Effector CD4-positive, alpha-beta T cell (primary cell): ENCODE data around the gene RGS4.
"Not testable (repeated sequence)": the region's sequence is repeated elsewhere in the genome, so short reads cannot be mapped to it uniquely, and the experiment has no call there.

Experiments
- DNase-seq: peaks from one replicate; pipeline ENCODE4 v3.0.0-alpha.2; 2020

RGS4 gene

DNA sequence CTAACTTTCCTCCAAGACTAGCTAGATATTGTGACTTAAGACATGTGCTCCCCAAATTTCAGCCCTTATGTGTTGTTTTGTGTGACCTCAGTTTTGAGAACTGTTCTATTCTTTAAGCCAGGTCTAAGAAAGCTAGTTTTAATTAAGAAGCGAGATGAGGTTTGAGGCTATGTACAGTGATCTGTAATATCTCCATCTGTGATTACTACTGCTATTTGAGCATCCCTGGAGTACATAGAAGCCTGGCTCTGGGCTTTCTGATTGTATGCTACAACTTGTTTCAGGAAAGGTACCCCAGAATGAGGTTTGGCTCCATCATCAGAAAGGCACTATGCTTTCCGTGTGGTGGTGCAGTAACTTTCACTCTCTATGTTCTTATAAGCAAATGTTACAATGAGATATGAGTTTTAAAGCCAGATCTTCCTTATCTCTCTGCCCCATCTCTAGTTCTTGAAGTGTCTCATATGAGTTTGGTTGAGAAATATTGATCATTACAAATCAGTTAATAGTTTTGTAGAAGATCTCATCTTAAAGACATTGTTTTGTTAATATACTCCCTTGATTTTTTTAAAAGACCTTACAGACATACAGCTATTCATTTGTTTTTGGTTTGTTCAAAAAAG lies 605 bp downstream of the RGS4 start:
- DNase-seq: no peak

DNA sequence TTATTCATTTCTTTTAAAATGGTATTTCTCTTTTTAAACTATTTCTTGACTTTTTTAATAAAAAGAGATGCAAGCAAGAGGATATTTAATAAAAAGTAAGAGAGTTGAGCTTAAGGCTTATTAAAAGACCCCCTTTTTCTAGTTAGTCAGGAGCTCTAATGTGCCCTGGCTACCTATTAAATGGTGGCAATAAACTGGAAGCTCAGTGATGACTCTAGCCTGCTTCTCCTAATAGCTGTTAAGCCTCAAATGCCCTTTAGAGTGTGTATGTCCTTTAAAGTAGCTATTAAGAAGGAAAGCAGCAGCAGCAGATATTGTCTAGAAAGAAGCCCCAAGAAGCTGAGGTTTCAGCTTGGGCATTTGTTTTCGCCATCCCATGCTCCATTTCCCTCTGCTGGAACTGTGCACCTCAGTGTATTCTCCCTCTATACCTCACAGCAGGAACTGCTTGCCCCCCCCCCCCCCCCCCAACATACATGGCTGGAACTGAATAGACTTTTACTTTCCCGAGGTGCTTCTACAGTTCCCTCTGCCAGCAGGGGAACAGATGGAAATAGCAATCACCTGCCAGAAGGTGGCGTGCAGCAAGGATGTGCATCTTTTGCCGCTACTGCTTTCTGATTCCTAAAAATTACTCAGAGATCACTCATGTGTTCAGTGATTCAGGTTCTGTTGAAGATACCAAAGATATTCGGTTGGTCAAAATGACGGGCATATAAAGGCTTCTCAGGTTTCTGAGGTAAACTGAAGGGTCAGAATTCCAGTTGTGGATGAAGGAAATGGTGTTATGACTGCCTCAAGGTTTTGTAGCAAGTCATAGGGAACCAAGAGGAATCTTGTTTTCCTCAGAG lies 2.5 kb downstream of the RGS4 start:
- no peak for DNase-seq

DNA sequence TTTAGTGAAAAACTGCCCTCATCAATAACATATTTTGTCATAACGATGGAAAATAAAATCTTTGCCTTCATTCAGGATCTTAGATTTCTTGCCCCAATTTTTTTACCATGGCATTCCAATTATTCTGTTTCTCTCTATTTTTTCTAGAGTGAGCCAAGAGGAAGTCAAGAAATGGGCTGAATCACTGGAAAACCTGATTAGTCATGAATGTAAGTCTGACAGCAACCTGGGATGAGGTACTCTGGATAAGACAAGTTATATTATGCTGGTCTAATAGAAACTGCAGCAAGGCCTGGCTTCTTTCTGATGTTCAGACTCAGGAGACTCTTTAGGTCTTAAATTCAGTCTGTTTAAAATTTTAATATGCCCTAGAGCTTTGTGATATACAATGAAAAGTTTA lies 3.5 kb downstream of the RGS4 start:
- DNase-seq: no peak

DNA sequence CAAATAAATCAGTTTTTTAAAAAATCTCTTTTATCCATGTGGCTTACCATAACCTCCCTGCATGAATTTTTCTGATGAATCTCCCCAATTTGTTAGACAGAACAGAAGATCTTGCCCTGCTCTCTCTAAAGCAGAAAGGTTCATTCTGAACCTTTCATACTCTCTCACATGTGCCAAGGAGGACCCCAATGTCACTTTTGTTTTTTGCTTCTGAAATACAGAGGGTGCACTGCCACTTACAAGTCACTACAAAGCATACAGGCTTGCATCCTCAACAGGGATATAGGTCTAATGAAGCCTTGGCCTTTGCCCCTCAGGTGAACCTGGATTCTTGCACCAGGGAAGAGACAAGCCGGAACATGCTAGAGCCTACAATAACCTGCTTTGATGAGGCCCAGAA lies 4.8 kb downstream of the RGS4 start:
- DNase-seq: no peak

DNA sequence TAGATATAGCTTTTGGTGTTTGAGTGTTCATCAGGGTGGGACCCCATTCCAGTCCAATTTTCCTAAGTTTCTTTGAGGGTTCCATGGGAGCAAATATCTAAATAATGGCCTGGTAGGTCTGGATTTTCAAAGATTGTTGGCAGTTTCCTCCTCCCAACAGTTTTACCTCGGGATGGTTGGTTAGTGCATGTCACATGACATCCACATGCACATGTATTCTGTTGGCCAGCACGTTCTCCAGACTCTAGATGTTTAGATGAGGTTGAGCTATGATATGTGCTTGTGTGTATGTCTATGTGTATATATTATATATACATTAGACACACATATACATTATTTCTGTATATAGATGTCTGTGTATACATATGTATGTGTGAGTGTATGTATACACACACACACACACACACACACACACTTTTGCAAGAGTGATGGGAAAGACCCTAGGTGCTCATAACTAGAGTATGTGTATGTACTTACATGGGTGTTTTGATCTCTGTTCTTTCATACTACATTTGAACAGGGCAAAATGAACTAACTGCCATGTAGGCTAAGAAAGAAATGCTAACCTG lies 5.6 kb downstream of the RGS4 start:
- no peak for DNase-seq

DNA sequence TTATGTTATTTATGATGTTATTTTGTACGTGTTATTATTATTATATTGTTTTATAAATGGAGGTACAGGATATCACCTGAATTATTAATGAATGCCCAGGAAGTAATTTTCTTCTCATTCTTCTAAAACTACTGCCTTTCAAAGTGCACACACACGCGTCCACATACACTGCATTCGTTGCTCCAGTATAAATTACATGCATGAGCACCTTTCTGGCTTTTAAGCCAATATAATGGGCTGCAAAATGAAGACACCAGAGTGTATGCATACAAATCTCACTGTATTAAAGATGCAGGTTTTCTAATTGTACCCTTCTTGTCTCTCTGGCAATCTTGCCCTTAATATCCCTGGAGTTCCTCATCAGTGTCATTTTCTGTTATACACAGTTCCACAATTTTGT lies 6.9 kb downstream of the RGS4 start:
- DNase-seq: no peak

DNA sequence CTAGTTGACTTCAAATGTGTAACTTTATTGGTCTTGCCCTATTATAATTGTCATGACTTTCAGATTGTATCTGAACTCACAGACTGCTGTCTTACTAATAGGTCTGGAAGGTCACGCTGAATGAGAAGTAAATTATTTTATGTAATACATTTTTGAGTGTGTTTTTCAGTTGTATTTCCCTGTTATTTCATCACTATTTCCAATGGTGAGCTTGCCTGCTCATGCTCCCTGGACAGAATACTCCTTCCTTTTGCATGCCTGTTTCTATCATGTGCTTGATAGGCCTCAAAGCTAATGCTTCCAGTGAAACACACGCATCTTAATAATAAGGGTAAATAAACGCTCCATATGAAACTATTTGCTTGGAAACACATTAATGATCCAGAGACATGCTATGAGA lies 7.3 kb downstream of the RGS4 start:
- no peak for DNase-seq

DNA sequence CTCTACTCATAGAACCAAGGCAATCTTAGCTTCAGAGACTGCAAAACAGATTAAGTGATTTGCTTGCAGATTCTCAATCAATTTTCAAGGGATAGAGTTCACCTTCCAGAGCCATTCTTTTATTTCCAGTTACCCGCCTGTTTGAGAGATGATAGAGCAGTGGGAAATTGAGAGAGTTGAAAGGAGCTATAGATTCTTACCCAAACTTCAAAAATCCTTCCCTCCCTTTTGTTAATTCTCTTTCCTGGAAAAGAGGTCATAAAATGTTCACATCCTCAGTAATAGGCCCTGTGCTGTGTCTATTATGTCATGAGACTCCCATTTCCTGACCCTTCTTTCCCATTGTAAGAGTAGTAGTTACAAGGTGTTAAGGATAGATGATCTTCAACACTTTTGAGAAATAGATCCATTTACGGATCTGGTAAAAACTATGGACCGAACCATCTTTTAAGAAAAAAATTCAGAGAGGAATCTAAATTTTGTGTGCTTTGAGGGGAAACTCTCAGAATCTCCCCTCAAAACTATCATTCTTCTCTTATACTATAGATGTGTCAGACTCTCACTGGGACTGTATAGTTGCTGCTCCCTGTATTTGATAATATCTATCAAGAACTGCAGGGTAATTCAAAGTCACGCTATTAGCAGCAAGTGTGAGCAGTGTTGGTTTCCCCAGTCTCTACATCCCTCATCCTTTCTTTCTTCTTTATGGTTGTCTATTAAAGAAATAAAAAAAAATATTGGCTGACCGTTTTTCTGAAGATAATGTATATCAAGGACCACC lies 8.0 kb downstream of the RGS4 start:
- no peak for DNase-seq

DNA sequence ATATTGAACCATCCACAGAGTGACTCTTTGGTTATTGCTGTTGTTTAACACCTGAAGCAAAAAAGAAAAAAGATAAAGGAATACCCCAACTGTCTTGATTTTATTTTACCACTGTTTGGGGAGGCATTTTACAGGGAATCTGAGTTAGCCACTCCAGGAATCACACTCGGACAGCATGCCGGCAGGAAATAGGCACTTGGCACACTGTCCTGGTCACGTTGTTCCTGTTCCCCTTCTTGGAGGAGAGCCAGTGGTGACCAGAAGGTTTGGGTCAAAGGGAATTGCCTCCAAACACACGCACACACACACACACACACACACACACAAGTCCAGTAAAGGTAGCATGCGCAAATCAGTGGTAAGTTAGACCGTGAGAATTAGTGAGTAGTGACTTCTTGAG lies 13.8 kb downstream of the RGS4 start:
- DNase-seq: no peak

DNA sequence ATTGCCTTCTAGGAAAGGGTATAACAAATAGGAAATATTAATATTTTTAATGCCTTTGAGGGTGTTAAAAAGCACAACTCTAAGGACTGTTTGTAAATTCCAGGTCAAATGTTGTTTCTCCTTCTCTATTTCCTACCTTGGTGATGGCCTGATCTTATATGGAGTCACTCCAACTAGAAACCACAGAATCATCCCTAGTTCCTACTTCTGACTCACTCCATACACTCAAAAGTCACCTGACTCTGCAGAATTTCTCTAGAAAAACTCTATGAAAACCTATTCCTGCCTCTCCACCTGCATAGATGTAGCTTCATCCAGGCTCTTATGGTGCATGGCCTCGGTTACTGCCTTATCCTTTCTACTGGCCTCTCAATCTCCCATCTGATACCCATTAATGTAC lies 14.5 kb downstream of the RGS4 start:
- DNase-seq: no peak

DNA sequence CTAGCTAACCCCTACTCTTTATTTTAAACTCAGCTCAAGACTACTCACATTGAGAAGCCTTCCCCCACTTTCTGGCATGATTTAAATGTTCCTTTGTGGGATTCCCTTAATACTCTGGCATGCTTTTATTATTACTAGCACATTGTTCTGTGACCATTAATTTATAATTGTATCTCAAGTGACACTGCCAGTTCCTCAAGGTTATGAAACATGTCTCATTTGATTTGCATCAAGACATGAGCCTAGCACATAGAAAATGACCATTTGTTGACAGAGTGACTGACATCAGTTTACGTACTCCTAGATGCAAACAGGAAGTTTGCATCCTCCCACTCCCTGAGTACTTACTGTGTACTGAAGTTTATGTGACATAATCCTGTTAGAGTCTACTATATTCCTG lies 15.2 kb downstream of the RGS4 start:
- no peak for DNase-seq

DNA sequence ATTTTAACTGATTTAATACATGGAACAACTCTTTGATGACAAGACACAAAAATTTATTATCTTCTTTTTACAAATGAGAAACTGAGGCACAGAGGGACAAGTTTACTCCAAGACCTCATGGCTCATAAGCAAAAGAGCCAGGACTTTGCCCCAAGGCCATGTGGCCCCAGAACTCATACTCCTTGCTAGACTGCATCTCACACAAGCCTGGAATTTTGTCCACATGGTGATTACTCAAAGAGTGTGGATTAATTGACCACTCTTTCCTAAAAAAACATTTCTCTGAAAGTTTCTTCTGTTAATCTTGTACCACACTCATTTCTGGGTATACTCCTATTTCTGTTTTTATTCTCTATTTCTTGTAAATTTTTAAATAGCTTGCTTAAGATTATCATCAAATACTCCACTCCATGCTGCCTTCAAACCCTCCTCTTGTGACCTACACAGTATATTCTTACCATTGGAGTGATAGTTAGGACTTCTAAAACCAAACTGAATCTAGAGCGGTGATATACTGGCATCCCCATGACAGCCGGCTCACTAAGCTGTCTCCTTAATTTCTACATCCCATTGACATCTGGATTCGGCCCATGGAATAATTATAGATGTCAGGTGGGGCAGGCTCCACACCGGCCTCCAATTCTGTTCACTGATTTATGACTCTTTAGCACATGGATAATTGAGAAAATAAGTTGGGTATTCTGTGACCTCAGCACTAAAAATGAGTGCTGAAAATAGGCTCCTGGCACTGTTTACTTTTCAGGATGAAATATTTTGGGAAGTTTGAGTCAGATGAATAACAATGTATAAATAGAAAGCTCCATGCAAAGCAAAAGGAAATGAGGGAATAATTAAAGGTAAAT lies 16.1 kb downstream of the RGS4 start:
- no peak for DNase-seq

DNA sequence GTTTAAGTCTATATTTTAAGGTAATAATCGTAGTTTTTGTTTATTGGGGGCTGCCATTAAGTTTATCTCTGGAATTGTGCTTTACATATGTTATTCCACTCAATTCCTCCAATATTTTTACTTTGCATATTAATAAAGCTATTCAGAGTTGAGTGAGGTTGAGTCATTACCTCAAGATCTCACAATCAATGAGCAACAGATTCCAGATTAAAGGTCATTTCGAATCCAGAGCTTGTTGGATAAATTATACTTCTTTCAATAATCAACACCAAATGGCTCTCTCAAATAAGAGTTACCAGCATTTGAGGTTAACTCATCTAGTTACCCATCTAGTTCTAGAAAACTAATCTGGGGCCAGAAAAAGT lies 16.7 kb downstream of the RGS4 start:
- no peak for DNase-seq

DNA sequence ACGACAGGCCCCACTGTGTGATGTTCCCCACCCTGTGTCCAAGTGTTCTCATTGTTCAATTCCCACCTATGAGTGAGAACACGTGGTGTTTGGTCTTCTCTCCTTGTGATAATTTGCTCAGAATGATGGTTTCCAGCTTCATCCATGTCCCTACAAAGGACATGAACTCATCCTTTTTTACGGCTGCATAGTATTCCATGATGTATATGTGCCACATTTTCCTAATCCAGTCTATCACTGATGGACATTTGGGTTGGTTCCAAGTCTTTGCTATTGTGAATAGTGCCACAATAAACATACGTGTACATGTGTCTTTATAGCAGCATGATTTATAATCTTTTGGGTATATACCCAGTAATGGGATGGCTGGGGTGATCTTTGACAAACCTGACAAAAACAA lies 20.0 kb downstream of the RGS4 start:
- DNase-seq: not testable (repeated sequence)

DNA sequence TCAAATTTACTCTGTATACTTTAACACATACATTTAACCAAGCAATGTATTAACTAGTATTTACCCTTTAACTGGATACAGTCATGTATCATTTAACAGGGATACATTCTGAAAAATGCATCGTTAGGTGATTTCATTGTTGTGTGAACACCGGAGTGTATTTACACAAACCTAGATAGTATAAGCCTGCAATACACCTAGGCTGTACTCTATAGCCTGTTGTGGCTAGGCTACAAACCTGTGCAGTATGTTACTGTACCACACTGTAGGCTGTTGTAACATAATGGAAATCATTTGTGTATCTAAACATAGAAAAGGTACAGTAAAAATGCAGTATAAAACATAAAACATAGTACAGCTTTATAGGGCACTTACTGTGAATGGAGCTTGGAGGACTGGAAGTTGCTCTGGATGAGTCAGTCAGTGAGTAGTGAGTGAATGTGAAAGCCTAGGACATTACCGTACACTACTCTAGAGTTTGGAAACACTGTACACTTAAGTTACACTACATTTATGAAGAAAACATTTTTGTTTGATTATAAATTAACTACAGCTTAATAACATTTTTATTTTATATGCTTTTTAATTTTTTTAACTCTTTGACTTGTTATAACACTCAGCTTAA lies 21.3 kb downstream of the RGS4 start:
- DNase-seq: no peak

DNA sequence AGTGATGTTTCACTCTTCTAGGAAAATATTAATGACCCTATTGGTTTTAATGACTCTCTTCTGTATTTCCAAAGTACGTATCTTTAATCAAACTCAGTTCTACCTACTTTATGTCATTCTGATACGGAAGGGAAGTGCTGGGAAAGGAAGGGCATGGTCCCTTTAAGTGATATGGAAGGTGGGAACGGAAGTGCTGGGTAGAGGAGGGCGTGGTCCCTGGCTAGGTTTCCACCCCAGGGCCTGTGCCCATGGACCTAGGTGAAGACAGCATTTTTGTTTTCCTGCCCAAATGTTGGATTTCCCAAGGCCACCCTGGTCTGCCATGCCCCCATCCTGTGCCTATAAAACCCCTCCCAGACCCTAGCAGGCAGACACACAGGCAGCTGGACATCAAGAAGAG lies 24.0 kb downstream of the RGS4 start:
- no peak for DNase-seq

DNA sequence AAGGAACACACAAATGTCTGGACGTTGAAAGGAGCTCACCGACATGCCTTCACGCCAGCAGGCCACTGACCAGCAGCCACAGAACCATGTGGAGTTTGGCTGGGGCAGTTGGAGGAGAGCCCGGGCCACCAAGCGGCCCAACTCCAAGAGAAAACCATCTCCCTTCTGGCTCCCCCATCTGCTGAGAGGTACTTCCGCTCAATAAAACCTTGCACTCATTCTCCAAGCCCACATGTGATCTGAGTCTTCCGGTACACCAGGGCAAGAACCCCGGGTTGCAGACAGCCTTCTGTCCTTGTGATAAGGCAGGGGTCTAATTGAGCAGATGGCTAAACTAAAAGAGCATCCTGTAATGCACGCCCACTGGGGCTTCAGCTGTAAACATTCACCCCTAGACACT lies 24.4 kb downstream of the RGS4 start:
- DNase-seq: no peak

DNA sequence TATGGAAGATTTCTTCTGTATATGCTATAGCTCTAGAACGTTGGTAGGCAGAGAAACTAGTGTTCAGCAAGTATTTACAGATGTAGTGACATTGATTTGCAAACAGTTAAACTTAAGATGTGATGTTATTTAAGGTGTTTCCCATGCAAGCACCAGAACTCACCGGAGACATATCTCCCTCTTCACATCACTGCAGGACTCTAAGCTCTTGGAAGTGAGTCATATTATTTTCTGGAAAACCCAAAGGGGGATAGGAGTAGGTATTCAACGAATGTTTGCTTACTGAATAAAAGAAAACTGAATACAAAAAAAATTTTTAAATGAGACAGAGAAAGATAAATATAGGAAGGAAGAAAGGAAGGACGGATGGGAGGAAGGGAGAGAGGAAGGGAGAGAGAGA lies 25.0 kb downstream of the RGS4 start:
- DNase-seq: no peak

DNA sequence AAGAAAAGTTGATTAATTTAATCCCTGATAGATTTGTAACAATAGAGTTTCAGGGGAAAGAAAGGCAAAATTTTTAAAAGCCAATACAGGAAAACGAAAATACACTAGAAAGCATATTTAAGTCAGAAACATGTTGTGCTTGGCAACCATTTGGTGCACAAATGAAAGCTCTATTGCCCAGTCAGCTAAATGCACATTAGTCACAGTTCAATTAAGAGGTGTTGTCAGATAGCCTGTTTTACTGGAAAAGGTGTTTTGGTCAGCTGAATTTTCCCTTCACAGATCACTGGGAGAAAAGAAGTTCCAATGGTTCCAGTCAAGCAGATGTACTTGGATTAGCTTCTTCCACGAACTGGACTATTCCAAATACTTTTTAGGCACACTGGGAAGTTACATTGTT lies 25.4 kb downstream of the RGS4 start:
- DNase-seq: no peak

DNA sequence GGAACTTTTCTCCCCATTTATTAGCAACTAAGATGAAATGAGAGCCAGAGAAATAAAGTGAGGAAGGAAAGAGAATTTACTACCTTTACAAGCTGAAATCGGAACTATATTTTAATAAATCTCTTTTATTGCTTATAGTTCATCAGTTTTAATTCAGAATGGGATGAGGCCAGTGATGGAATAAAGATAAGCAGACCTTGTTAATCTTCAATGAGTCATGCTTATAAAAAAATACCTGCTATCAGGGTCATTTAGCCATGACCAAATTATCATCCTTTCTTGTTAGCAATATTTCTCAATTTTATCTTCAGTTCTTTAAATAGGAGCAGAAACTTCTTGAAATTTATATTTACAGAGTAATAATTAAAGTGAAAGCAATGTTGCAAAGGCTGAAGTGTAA lies 26.1 kb downstream of the RGS4 start:
- DNase-seq: no peak

DNA sequence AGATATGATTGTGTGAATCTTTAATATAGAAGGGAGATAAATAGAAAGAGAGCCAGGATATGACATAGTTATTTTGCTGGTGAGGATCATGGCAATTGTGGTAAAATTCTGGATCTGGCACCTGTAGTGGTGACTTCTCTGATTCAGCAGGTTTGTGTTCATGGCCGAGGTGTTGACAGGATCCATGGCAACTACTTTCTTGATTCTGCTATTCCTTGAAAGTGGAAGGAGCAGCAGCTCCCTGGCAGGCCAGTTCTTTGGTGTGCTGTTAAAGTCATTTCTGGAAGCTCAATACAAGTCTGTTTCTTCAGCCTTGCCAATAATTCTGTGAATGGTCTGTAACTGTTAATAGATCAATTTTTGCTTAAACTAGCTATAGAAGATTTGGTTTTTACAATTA lies 33.4 kb downstream of the RGS4 start:
- DNase-seq: no peak
